KMS-11 (cell line): ENCODE data around the gene CFDP1.
A peak's percentile ranks its signal among the peaks of the same experiment; 100 is the strongest.

Experiments used
- H2AFZ ChIP-seq: fragments of 200-600 bp; sonication (generic); 2 replicates; pipeline ENCODE4 v1.6.1; 2016; ENCODE audit warnings: antibody characterized with exemption, mixed run types, low read depth
- H3K27ac ChIP-seq: fragments of 200-600 bp; sonication (generic); 2 replicates; pipeline ENCODE4 v1.6.1; 2016; ENCODE audit warnings: mild to moderate bottlenecking, mixed run types
- H3K27me3 ChIP-seq: fragments of 200-600 bp; sonication (generic); 2 replicates; pipeline ENCODE4 v1.6.1; 2017; ENCODE audit warnings: mild to moderate bottlenecking, low read depth, mixed run types, moderate library complexity; ENCODE audit not compliant: insufficient read depth
- H3K36me3 ChIP-seq: fragments of 200-600 bp; sonication (generic); 2 replicates; pipeline ENCODE4 v1.6.1; 2017; ENCODE audit warnings: mild to moderate bottlenecking, mixed run types; ENCODE audit not compliant: insufficient read depth
- H3K4me1 ChIP-seq: fragments of 200-600 bp; sonication (generic); 2 replicates; pipeline ENCODE4 v1.6.1; 2016; ENCODE audit warnings: mild to moderate bottlenecking, low read depth, mixed run types; ENCODE audit not compliant: poor library complexity, severe bottlenecking
- H3K4me2 ChIP-seq: fragments of 200-600 bp; sonication (generic); 2 replicates; pipeline ENCODE4 v1.7.0; 2016; ENCODE audit warnings: mild to moderate bottlenecking, mixed run types
- H3K4me3 ChIP-seq: fragments of 200-600 bp; sonication (generic); IDR thresholded peaks from 2 replicates; pipeline ENCODE4 v1.6.1; 2017; ENCODE audit warnings: low read depth, low read length, mixed read lengths; ENCODE audit not compliant: insufficient read depth
- H3K79me2 ChIP-seq: fragments of 200-600 bp; sonication (generic); 2 replicates; pipeline ENCODE4 v1.6.1; 2016; ENCODE audit warnings: low read depth, mixed run types; ENCODE audit not compliant: insufficient read depth
- H3K9ac ChIP-seq: fragments of 200-600 bp; sonication (generic); 2 replicates; pipeline ENCODE4 v1.6.1; 2016; ENCODE audit warnings: mild to moderate bottlenecking, mixed run types
- H4K20me1 ChIP-seq: fragments of 200-600 bp; sonication (generic); 2 replicates; pipeline ENCODE4 v1.6.1; 2016; ENCODE audit warnings: mild to moderate bottlenecking, mixed run types; ENCODE audit not compliant: insufficient read depth
- TF ChIP-seq, protein P1 (sequence below): fragments of 200-600 bp; sonication (generic); conservative IDR thresholded peaks from 2 replicates; pipeline ENCODE4 v1.6.1; 2017; ENCODE audit warnings: low read depth, mild to moderate bottlenecking, antibody characterized with exemption, low read length, moderate library complexity, mixed read lengths

Gene CFDP1

DNA sequence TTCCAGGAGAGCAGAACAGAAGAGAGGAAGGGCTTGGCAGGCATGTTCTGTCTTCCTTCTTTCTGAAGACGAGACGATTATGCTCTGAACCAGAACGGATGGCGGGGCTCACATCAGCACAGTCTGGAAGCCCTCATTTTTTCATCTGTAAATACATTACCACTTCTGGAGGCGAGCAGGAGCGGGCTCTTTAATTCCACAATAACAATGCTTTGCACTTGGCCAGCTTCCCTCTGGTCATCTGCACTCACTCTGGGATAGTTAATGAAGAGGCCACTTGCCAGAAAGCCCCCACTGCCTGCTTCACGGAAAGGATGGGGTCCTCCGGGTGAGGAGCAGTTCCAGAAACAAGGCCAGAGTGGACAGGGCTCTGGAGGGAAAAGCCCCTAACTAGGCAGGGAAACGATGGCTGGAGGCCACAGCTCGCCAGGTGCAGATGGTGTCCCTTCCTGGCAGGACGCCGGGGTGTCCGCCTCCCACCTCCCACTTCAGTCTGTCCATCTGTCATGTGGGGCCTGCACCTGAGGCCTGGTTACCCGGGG lies 168.8 kb downstream of the CFDP1 start:
- peak overlapping the region; percentile 54; the same call in 1 of the 2 replicates for H3K4me2 ChIP-seq
- H4K20me1 ChIP-seq = no peaks in the 10 kb centered on the region
- H2AFZ ChIP-seq = no peak overlapping the region
- no peaks in the 10 kb centered on the region for H3K27me3 ChIP-seq
- no peak overlapping the region for H3K4me3 ChIP-seq
- TF ChIP-seq, protein P1, sequence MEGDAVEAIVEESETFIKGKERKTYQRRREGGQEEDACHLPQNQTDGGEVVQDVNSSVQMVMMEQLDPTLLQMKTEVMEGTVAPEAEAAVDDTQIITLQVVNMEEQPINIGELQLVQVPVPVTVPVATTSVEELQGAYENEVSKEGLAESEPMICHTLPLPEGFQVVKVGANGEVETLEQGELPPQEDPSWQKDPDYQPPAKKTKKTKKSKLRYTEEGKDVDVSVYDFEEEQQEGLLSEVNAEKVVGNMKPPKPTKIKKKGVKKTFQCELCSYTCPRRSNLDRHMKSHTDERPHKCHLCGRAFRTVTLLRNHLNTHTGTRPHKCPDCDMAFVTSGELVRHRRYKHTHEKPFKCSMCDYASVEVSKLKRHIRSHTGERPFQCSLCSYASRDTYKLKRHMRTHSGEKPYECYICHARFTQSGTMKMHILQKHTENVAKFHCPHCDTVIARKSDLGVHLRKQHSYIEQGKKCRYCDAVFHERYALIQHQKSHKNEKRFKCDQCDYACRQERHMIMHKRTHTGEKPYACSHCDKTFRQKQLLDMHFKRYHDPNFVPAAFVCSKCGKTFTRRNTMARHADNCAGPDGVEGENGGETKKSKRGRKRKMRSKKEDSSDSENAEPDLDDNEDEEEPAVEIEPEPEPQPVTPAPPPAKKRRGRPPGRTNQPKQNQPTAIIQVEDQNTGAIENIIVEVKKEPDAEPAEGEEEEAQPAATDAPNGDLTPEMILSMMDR = no peak
- no peak overlapping the region for H3K9ac ChIP-seq
- H3K4me1 ChIP-seq = no peaks in the 10 kb centered on the region
- H3K36me3 ChIP-seq = no peaks in the 10 kb centered on the region
- no peaks in the 10 kb centered on the region for H3K79me2 ChIP-seq
- no peak overlapping the region for H3K27ac ChIP-seq

DNA sequence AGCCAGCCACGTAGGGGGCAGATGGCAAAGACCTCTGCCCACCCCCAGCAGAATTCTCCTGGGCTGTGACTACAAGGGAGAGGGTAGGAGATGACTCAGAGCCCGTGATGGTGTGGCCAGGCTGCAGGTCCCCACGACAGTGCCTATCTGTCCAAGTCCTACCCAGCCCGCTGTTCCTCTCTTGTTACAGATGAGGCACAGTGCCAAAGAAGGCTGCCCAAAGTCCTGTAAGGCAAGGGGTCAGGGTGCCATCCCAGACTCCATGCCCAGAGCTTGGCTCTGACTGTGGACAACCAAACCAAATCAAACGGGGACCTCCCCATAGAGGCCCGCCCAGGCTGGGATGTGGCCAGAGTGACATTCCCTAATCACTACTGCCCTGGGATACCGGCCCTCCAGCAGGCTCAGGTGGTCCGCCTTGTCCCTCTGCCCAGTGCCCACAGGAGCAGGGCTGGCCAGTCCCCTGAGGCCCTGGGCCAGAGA lies 169.3 kb downstream of the CFDP1 start:
- Histone ChIP-seq H3K79me2 (no peaks in the 10 kb centered on the region), H3K4me1 (no peaks in the 10 kb centered on the region), H3K9ac (no peak overlapping the region), H3K27me3 (no peaks in the 10 kb centered on the region), H3K4me2 (no peak overlapping the region), H3K36me3 (no peaks in the 10 kb centered on the region), H4K20me1 (no peaks in the 10 kb centered on the region), H3K4me3 (no peak overlapping the region), H2AFZ (no peak overlapping the region), H3K27ac (no peak overlapping the region)
- TF ChIP-seq, protein P1 = no peak

DNA sequence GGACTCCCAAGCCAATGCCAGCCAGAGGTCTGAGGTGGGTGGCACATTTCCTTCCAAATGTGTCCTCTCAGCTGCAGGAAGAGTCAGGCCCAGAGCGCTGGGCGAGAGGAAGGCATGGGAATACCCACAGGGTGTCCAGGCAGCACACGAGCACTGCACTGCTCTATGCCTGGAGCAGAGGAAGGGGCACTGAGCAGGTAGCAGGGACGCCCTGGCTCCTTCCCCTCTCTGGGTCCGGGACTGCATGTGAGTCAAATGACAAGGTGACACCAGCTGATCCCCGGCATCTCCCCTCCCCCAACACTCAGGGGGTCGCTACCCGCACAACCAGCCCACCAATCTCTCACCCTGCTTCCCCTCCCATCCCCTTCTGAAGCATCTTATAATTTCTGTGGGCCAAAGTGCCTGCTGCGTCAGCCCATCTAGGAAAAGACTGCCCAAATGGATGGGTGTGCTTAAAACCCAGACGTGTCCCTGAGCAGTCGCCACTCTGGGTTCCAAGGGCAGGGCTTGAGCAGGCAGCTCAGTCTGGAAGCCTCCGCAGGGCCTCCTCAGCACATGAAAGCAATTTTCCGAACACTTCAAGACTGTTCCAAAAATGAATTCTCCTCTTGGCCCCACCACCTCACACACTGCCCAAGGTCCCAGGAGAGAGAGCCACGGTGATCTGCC lies 169.9 kb downstream of the CFDP1 start:
- Histone ChIP-seq H4K20me1 (no peaks in the 10 kb centered on the region), H3K27me3 (no peaks in the 10 kb centered on the region), H3K4me1 (no peaks in the 10 kb centered on the region), H3K27ac (no peak overlapping the region), H3K4me3 (no peak overlapping the region), H3K4me2 (no peak overlapping the region), H3K36me3 (no peaks in the 10 kb centered on the region), H3K9ac (no peak overlapping the region), H3K79me2 (no peaks in the 10 kb centered on the region), H2AFZ (no peak overlapping the region)
- TF ChIP-seq, protein P1 = no peak

DNA sequence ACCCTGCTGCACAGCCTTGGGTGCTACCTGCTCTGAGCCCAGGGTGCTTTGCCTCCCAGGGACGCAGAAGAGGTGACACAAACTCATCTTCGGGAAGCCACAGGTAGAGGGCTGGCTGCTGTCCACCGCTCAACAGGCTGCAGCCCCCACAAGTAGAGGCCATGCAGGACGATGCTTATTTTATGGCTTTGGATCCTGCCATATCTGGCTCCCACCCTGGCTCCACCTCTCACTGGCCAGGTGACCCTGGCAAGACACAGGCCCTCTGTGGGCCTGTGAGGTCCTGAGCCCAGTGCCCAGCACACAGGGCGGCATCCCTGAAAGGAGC lies 170.5 kb downstream of the CFDP1 start:
- H3K27me3 ChIP-seq = no peaks in the 10 kb centered on the region
- no peak overlapping the region for H3K4me2 ChIP-seq
- H3K36me3 ChIP-seq = no peaks in the 10 kb centered on the region
- TF ChIP-seq, protein P1 = no peak
- no peaks in the 10 kb centered on the region for H4K20me1 ChIP-seq
- no peak overlapping the region for H3K9ac ChIP-seq
- no peaks in the 10 kb centered on the region for H3K4me1 ChIP-seq
- H3K79me2 ChIP-seq = no peaks in the 10 kb centered on the region
- H3K4me3 ChIP-seq = no peak overlapping the region
- H2AFZ ChIP-seq = no peak overlapping the region
- no peak overlapping the region for H3K27ac ChIP-seq
